GM12878 (cell line): ENCODE data around the gene EIF2S2.

ENCODE experiments used
- EP300 ChIP-seq, 2 experiments: fragments of 150-350 bp in 1 of 2; IDR thresholded peaks; 2 replicates each; pipeline ENCODE4 v1.6.1; 2011 to 2012; ENCODE audit warnings: low read depth in 2 of 2, low read length in 2 of 2, borderline replicate concordance in 1 of 2, improper control_type of control experiment in 1 of 2, inconsistent platforms in 1 of 2; ENCODE audit not compliant: control insufficient read depth in 1 of 2
- HDAC6 ChIP-seq: fragments of 200-600 bp; sonication (generic); IDR thresholded peaks from one replicate; pipeline ENCODE4 v1.8.0; 2017; ENCODE audit warnings: antibody characterized with exemption; ENCODE audit not compliant: unreplicated experiment
- IKZF1 ChIP-seq: fragments of 450-650 bp; conservative IDR thresholded peaks from 2 replicates; pipeline ENCODE4 v1.6.1; 2017; ENCODE audit warnings: antibody characterized with exemption, mild to moderate bottlenecking
- MYC ChIP-seq: IDR thresholded peaks from 2 replicates; pipeline ENCODE4 v1.6.1; 2011; ENCODE audit warnings: mild to moderate bottlenecking, low read length, moderate library complexity, inconsistent platforms; ENCODE audit not compliant: insufficient read depth, insufficient replicate concordance, insufficient read length, severe bottlenecking
- SIX5 ChIP-seq: IDR thresholded peaks from 2 replicates; pipeline ENCODE4 v1.6.1; 2011; ENCODE audit warnings: mild to moderate bottlenecking, low read depth, low read length, moderate library complexity; ENCODE audit not compliant: severe bottlenecking
- TF ChIP-seq, protein P1 (sequence below), 3 experiments: IDR thresholded peaks in 2 of 3; conservative IDR thresholded peaks in 1 of 3; 2 replicates each; pipeline ENCODE4 v1.5.1; 2011; ENCODE audit warnings: low read depth in 3 of 3, low read length in 3 of 3, mild to moderate bottlenecking in 3 of 3, control low read depth in 2 of 3, moderate library complexity in 2 of 3, inconsistent platforms in 1 of 3, mixed read lengths in 1 of 3; ENCODE audit not compliant: control insufficient read depth in 2 of 3, insufficient read depth in 1 of 3; ENCODE audit errors: extremely low read depth in 1 of 3
- TF ChIP-seq, protein P2 (sequence below): fragments of 450-650 bp; IDR thresholded peaks from 2 replicates; pipeline ENCODE4 v1.6.1; 2014; ENCODE audit warnings: mild to moderate bottlenecking

DNA sequence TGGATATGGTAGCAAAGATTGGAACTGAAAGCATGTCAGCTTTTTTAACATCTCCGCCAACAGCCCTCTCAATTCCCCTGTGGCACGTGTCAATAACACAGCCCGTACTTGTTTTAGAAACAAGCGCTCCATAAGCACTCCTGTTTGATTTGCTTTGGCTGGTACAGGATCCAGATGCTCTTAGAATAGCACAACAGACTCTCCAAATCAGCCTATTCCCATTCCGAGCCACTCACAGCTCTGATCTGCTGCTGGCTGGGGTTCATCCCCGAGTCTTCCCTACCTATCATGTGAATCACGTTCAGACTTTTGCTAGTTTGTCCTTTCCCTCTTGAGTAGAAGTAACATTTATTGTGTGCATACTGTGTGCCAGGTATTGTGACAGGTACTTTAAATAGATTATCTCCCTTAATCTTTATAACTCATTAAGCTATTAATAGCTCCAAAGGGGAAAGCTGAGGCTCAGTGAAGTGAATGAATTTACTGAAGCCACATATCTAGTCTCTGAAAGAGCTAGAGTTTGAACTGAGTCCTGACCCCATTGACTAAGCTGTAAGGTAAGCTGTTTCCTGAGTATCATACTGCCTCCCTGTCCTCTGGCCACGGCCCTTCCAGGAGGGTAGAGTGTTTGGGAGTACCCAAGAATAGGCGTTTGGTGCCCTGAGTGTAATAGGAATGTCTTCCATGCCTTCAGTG is 71.6 kb downstream of the EIF2S2 start:
- TF ChIP-seq SIX5 (no peak), HDAC6 (no peak), EP300 (IDR thresholded peaks at IDR 0.05; ENCODE audit: borderline replicate concordance in 1 of 2, control insufficient read depth in 1 of 2, low read depth in 2 of 2, low read length in 2 of 2) (no peak), IKZF1 (no peak), MYC (no peak)
- TF ChIP-seq, protein P1, sequence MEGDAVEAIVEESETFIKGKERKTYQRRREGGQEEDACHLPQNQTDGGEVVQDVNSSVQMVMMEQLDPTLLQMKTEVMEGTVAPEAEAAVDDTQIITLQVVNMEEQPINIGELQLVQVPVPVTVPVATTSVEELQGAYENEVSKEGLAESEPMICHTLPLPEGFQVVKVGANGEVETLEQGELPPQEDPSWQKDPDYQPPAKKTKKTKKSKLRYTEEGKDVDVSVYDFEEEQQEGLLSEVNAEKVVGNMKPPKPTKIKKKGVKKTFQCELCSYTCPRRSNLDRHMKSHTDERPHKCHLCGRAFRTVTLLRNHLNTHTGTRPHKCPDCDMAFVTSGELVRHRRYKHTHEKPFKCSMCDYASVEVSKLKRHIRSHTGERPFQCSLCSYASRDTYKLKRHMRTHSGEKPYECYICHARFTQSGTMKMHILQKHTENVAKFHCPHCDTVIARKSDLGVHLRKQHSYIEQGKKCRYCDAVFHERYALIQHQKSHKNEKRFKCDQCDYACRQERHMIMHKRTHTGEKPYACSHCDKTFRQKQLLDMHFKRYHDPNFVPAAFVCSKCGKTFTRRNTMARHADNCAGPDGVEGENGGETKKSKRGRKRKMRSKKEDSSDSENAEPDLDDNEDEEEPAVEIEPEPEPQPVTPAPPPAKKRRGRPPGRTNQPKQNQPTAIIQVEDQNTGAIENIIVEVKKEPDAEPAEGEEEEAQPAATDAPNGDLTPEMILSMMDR (IDR thresholded peaks at IDR 0.05 in 2 of 3, conservative IDR thresholded peaks at IDR 0.05 in 1 of 3; ENCODE audit: control insufficient read depth in 2 of 3, extremely low read depth in 1 of 3, insufficient read depth in 1 of 3, low read depth in 3 of 3, low read length in 3 of 3) = no peak
- TF ChIP-seq, protein P2, sequence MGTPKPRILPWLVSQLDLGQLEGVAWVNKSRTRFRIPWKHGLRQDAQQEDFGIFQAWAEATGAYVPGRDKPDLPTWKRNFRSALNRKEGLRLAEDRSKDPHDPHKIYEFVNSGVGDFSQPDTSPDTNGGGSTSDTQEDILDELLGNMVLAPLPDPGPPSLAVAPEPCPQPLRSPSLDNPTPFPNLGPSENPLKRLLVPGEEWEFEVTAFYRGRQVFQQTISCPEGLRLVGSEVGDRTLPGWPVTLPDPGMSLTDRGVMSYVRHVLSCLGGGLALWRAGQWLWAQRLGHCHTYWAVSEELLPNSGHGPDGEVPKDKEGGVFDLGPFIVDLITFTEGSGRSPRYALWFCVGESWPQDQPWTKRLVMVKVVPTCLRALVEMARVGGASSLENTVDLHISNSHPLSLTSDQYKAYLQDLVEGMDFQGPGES = no peak
